ENCODE results near the gene CBLN3.

DNA sequence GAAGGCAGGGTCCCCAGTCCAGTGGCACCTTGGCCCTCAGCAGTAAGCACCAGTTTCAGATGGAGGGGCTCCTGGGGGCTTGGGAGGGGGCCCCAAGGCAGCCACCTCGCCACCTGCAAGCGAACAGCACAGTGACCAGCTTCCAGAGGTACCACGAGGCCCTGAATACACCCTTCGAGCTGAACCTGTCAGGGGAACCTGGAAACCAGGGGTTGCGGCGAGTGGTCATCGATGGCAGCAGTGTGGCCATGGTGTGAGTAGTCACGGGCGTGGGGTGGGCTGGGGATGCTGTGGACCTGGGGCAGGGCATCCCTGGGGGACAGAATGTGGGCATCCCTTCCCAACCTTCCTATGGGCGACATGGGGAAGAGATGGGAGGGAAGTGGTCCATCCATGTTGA is 19.5 kb downstream of the CBLN3 start:
- TF ChIP-seq CTCF (IDR thresholded peaks at IDR 0.05) (no peak), POLR2A (IDR thresholded peaks at IDR 0.05) (no peak)
